Measurements from ENCODE around the gene MAP4K4. TPM values are rescaled to one million over a fixed set of nuclear protein-coding genes. Genes with fewer than 3 reads are reported as not detected.

Gene MAP4K4
- total and polyA plus RNA-seq, 5 donors from 2014 or later = 6.7 to 179 (median 14.7) TPM

- Mint-ChIP-seq H3K36me3 (no peaks in the 10 kb centered on the region), H3K27me3 (no peaks in the 10 kb centered on the region), H3K27ac (no peak overlapping the region), H3K9me3 (no peaks in the 10 kb centered on the region), H3K4me1 (peaks cover 5 to 12% (median 6%) of the 10 kb centered on the region in 4 donors), H3K4me3 (no peak overlapping the region)
- peaks cover 0 to 3% of the 10 kb centered on the region in 2 experiments for H3K9me3 ChIP-seq (ENCODE audit: control insufficient read depth in 2 of 2, low read length in 2 of 2)
- no peaks in the 10 kb centered on the region for H3K27me3 ChIP-seq (ENCODE audit: control insufficient read depth, insufficient read depth, low read length)
- H3K36me3 ChIP-seq (ENCODE audit: control insufficient read depth, insufficient read depth, low read length) = no peaks in the 10 kb centered on the region
- DNase-seq (no peak), ATAC-seq (ENCODE audit: low read depth in 2 of 2) (no peak)
- H3K4me3 ChIP-seq (ENCODE audit: low read depth, low read length) = no peak overlapping the region
- no peaks in the 10 kb centered on the region for H3K4me1 ChIP-seq (ENCODE audit: control insufficient read depth, insufficient read depth, low read length, poor library complexity, severe bottlenecking)
- no peak overlapping the region for H3K27ac ChIP-seq (ENCODE audit: insufficient read depth, low read length, poor library complexity, severe bottlenecking)
These were observed 17.6 kb upstream of the MAP4K4 start for GRCh38 chr2:101679801-101680487.

- DNase-seq (no peak), ATAC-seq (ENCODE audit: low read depth in 2 of 2) (no peak)
- Histone ChIP-seq H3K27me3 (ENCODE audit: control insufficient read depth, insufficient read depth, low read length) (no peaks in the 10 kb centered on the region), H3K27ac (ENCODE audit: insufficient read depth, low read length, poor library complexity, severe bottlenecking) (no peak overlapping the region), H3K9me3 (ENCODE audit: control insufficient read depth in 2 of 2, low read length in 2 of 2) (peaks cover 0 to 3% of the 10 kb centered on the region in 2 experiments), H3K4me1 (ENCODE audit: control insufficient read depth, insufficient read depth, low read length, poor library complexity, severe bottlenecking) (no peaks in the 10 kb centered on the region), H3K4me3 (ENCODE audit: low read depth, low read length) (no peak overlapping the region), H3K36me3 (ENCODE audit: control insufficient read depth, insufficient read depth, low read length) (no peaks in the 10 kb centered on the region)
- H3K4me3 Mint-ChIP-seq = no peak overlapping the region
- H3K4me1 Mint-ChIP-seq = peaks cover 0 to 4% (median 1%) of the 10 kb centered on the region in 4 donors
- no peaks in the 10 kb centered on the region for H3K9me3 Mint-ChIP-seq
- H3K27me3 Mint-ChIP-seq = no peaks in the 10 kb centered on the region
- H3K36me3 Mint-ChIP-seq = no peaks in the 10 kb centered on the region
- H3K27ac Mint-ChIP-seq = no peak overlapping the region
These were observed 15.2 kb upstream of the MAP4K4 start for GRCh38 chr2:101682311-101682710.

- Histone ChIP-seq H3K9me3 (ENCODE audit: control insufficient read depth in 2 of 2, low read length in 2 of 2) (no peaks in the 10 kb centered on the region), H3K36me3 (ENCODE audit: control insufficient read depth, insufficient read depth, low read length) (no peaks in the 10 kb centered on the region), H3K4me1 (ENCODE audit: control insufficient read depth, insufficient read depth, low read length, poor library complexity, severe bottlenecking) (no peaks in the 10 kb centered on the region), H3K27me3 (ENCODE audit: control insufficient read depth, insufficient read depth, low read length) (no peaks in the 10 kb centered on the region), H3K4me3 (ENCODE audit: low read depth, low read length) (no peak overlapping the region), H3K27ac (ENCODE audit: insufficient read depth, low read length, poor library complexity, severe bottlenecking) (no peak overlapping the region)
- no peak for ATAC-seq (ENCODE audit: low read depth in 2 of 2)
- H3K27ac Mint-ChIP-seq = peak overlapping the region in 1 of 3 donors; percentile 15
- no peaks in the 10 kb centered on the region for H3K36me3 Mint-ChIP-seq
- no peak for DNase-seq
- peaks cover 0 to 4% (median under 1%) of the 10 kb centered on the region in 4 donors for H3K4me1 Mint-ChIP-seq
- no peaks in the 10 kb centered on the region for H3K9me3 Mint-ChIP-seq
- no peak overlapping the region for H3K4me3 Mint-ChIP-seq
- no peaks in the 10 kb centered on the region for H3K27me3 Mint-ChIP-seq
These were observed 13.2 kb upstream of the MAP4K4 start for GRCh38 chr2:101684313-101684712.

GRCh38 chr2:101688261-101688660, 9.2 kb upstream of the MAP4K4 start:
- no peaks in the 10 kb centered on the region for H3K36me3 ChIP-seq (ENCODE audit: control insufficient read depth, insufficient read depth, low read length)
- no peaks in the 10 kb centered on the region for H3K27me3 ChIP-seq (ENCODE audit: control insufficient read depth, insufficient read depth, low read length)
- DNase-seq (no peak), ATAC-seq (ENCODE audit: low read depth in 2 of 2) (no peak)
- no peak overlapping the region for H3K27ac Mint-ChIP-seq
- H3K9me3 ChIP-seq (ENCODE audit: control insufficient read depth in 2 of 2, low read length in 2 of 2) = no peaks in the 10 kb centered on the region
- H3K4me1 ChIP-seq (ENCODE audit: control insufficient read depth, insufficient read depth, low read length, poor library complexity, severe bottlenecking) = peaks cover 3% of the 10 kb centered on the region
- no peaks in the 10 kb centered on the region for H3K36me3 Mint-ChIP-seq
- H3K9me3 Mint-ChIP-seq = no peaks in the 10 kb centered on the region
- H3K4me1 Mint-ChIP-seq = peaks cover 0 to 33% (median 23%) of the 10 kb centered on the region in 4 donors
- H3K4me3 ChIP-seq (ENCODE audit: low read depth, low read length) = no peak overlapping the region
- H3K27ac ChIP-seq (ENCODE audit: insufficient read depth, low read length, poor library complexity, severe bottlenecking) = no peak overlapping the region
- no peak overlapping the region for H3K4me3 Mint-ChIP-seq
- no peaks in the 10 kb centered on the region for H3K27me3 Mint-ChIP-seq

GRCh38 chr2:101689114-101689825, 8.2 kb upstream of the MAP4K4 start:
- peaks cover 3% of the 10 kb centered on the region for H3K4me1 ChIP-seq (ENCODE audit: control insufficient read depth, insufficient read depth, low read length, poor library complexity, severe bottlenecking)
- H3K36me3 ChIP-seq (ENCODE audit: control insufficient read depth, insufficient read depth, low read length) = no peaks in the 10 kb centered on the region
- H3K4me3 ChIP-seq (ENCODE audit: low read depth, low read length) = no peak overlapping the region
- Mint-ChIP-seq H3K9me3 (no peaks in the 10 kb centered on the region), H3K27me3 (no peaks in the 10 kb centered on the region), H3K4me1 (peaks cover 0 to 37% (median 23%) of the 10 kb centered on the region in 4 donors), H3K27ac (peak overlapping the region in 1 of 3 donors; percentile 4), H3K4me3 (no peak overlapping the region), H3K36me3 (no peaks in the 10 kb centered on the region)
- peak in 1 of 2 donors; percentile 15 for ATAC-seq (ENCODE audit: low read depth in 2 of 2)
- H3K27ac ChIP-seq (ENCODE audit: insufficient read depth, low read length, poor library complexity, severe bottlenecking) = no peak overlapping the region
- no peaks in the 10 kb centered on the region for H3K27me3 ChIP-seq (ENCODE audit: control insufficient read depth, insufficient read depth, low read length)
- no peaks in the 10 kb centered on the region for H3K9me3 ChIP-seq (ENCODE audit: control insufficient read depth in 2 of 2, low read length in 2 of 2)
- DNase-seq = no peak

- no peak for ATAC-seq (ENCODE audit: low read depth in 2 of 2)
- DNase-seq = no peak
- no peaks in the 10 kb centered on the region for H3K36me3 Mint-ChIP-seq
- Histone ChIP-seq H3K36me3 (ENCODE audit: control insufficient read depth, insufficient read depth, low read length) (no peaks in the 10 kb centered on the region), H3K4me1 (ENCODE audit: control insufficient read depth, insufficient read depth, low read length, poor library complexity, severe bottlenecking) (peaks cover 3% of the 10 kb centered on the region), H3K9me3 (ENCODE audit: control insufficient read depth in 2 of 2, low read length in 2 of 2) (no peaks in the 10 kb centered on the region), H3K27ac (ENCODE audit: insufficient read depth, low read length, poor library complexity, severe bottlenecking) (no peak overlapping the region), H3K4me3 (ENCODE audit: low read depth, low read length) (no peak overlapping the region), H3K27me3 (ENCODE audit: control insufficient read depth, insufficient read depth, low read length) (no peaks in the 10 kb centered on the region)
- H3K4me3 Mint-ChIP-seq = peak overlapping the region in 1 of 4 donors; percentile 11
- H3K9me3 Mint-ChIP-seq = peaks cover 0 to 2% (median 0%) of the 10 kb centered on the region in 7 donors
- peaks cover 6 to 37% (median 28%) of the 10 kb centered on the region in 4 donors for H3K4me1 Mint-ChIP-seq
- H3K27me3 Mint-ChIP-seq = no peaks in the 10 kb centered on the region
- no peak overlapping the region for H3K27ac Mint-ChIP-seq
These were observed 6.9 kb upstream of the MAP4K4 start for GRCh38 chr2:101690547-101691152.

- Mint-ChIP-seq H3K4me3 (peak overlapping the region in 1 of 4 donors; percentile 39), H3K27me3 (no peaks in the 10 kb centered on the region), H3K9me3 (peaks cover 0 to 2% (median 0%) of the 10 kb centered on the region in 7 donors), H3K4me1 (peaks cover 6 to 45% (median 34%) of the 10 kb centered on the region in 4 donors), H3K27ac (peak overlapping the region in 1 of 3 donors; percentile 21), H3K36me3 (no peaks in the 10 kb centered on the region)
- DNase-seq = peak in 1 of 3 donors; percentile 41
- H3K9me3 ChIP-seq (ENCODE audit: control insufficient read depth in 2 of 2, low read length in 2 of 2) = no peaks in the 10 kb centered on the region
- ATAC-seq (ENCODE audit: low read depth in 2 of 2) = no peak
- H3K27ac ChIP-seq (ENCODE audit: insufficient read depth, low read length, poor library complexity, severe bottlenecking) = no peak overlapping the region
- H3K36me3 ChIP-seq (ENCODE audit: control insufficient read depth, insufficient read depth, low read length) = no peaks in the 10 kb centered on the region
- no peaks in the 10 kb centered on the region for H3K27me3 ChIP-seq (ENCODE audit: control insufficient read depth, insufficient read depth, low read length)
- H3K4me3 ChIP-seq (ENCODE audit: low read depth, low read length) = no peak overlapping the region
- H3K4me1 ChIP-seq (ENCODE audit: control insufficient read depth, insufficient read depth, low read length, poor library complexity, severe bottlenecking) = peaks cover 8% of the 10 kb centered on the region
These were observed 5.5 kb upstream of the MAP4K4 start for GRCh38 chr2:101692041-101692440.

Measured in CD4-positive, CD25-positive, alpha-beta regulatory T cell (primary cell).